ENCODE results near the gene LRRC23. TPM values are rescaled to one million over a fixed set of nuclear protein-coding genes. Genes with fewer than 3 reads are reported as not detected.
A peak's percentile ranks its signal among the peaks of the same experiment; 100 is the strongest.

The LRRC23 gene
- total RNA-seq, 4 donors from 2014 or later: 8.8 to 16.6 (median 13.6) TPM

DNA sequence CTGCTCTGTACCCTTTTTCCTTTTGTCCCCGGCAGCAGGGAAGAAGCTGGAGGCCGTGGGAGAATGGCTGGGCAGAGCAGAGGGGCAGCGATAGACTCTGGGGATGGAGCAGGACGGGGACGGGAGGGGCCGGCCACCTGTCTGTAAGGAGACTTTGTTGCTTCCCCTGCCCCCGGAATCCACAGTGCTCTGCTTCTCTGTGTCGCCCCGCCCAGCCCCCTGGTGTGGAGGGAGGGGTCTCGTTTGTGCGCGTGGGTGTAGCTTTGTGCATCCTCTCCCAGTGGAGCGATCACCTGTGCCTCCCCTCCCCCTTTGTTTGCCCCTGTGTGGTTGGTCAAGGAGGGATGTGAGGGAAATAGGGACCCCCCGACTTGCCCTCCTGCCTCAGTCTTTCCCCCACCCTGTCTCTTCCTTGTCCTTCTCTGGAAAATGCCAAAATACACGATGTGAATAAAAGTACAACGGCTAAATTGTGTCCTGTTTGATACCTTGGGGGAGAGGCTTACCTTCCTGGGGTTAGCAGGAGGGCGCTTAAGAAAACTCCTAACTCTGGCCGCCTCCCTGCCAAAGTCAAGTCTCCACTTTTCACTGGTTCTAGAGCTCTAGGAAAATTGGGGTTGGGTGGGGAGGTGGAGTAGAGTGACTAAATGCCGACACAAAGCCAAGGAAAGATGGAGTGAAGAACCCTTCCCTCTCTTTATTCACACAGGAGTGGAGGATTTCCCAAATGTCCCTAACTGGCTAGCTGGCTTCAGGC is 38.3 kb upstream of the LRRC23 start:
- no peaks in the 10 kb centered on the region for H3K9me3 ChIP-seq
- H3K4me3 ChIP-seq: peak overlapping the region; percentile 64 to 99
- peak overlapping the region; percentile 86 to 99 (median 98) for H3K27ac ChIP-seq
- no peak for ATAC-seq
- TF ChIP-seq EP300 (IDR thresholded peaks at IDR 0.05) (no peak), POLR2AphosphoS5 (IDR thresholded peaks at IDR 0.05) (no peak), POLR2A (IDR thresholded peaks at IDR 0.05) (no peak)
- TF ChIP-seq, protein P1, sequence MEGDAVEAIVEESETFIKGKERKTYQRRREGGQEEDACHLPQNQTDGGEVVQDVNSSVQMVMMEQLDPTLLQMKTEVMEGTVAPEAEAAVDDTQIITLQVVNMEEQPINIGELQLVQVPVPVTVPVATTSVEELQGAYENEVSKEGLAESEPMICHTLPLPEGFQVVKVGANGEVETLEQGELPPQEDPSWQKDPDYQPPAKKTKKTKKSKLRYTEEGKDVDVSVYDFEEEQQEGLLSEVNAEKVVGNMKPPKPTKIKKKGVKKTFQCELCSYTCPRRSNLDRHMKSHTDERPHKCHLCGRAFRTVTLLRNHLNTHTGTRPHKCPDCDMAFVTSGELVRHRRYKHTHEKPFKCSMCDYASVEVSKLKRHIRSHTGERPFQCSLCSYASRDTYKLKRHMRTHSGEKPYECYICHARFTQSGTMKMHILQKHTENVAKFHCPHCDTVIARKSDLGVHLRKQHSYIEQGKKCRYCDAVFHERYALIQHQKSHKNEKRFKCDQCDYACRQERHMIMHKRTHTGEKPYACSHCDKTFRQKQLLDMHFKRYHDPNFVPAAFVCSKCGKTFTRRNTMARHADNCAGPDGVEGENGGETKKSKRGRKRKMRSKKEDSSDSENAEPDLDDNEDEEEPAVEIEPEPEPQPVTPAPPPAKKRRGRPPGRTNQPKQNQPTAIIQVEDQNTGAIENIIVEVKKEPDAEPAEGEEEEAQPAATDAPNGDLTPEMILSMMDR (IDR thresholded peaks at IDR 0.05): no peak
- peaks cover 0 to 77% of the 10 kb centered on the region in 2 donors for H3K36me3 ChIP-seq
- 55 to 56% methylated on average over 5 of the region's 19 CpGs for WGBS, 2 donors (ENCODE audit: low coverage in 1 of 2)
- H3K4me1 ChIP-seq: peaks cover 0 to 43% (median 27%) of the 10 kb centered on the region in 3 donors
- H3K27me3 ChIP-seq: no peaks in the 10 kb centered on the region

DNA sequence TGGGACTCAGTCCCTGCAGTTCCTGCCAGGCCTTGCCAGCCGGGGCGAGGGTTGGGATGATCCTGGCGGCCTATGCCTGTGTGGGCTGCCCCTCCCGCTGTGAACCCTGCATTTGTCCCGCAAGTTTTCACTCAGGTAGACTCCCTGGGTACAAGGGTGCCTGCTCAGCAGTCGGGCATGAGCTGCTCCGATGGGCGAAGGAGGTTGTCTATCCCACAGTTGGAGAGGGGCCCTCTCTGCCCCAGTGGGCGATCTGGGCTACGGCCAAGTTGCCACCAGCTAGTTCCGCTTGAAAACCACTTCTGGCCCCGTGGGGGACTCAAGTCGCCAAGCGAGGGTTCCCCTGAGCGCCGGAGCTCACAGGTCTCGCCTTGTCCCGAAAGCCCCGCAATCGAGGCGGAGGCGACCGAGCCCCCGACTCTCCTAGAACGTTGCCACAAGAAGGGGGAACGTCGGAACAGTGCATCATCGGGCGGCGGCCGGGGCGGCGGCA is 37.7 kb upstream of the LRRC23 start:
- Histone ChIP-seq H3K27ac (peak overlapping the region; percentile 86 to 99 (median 98)), H3K27me3 (no peaks in the 10 kb centered on the region), H3K36me3 (peaks cover 0 to 73% of the 10 kb centered on the region in 2 donors), H3K4me1 (peaks cover 0 to 49% (median 33%) of the 10 kb centered on the region in 3 donors), H3K4me3 (peak overlapping the region; percentile 64 to 99), H3K9me3 (no peaks in the 10 kb centered on the region)
- peak; percentile 28 for ATAC-seq
- 0% methylated on average over 1 of the region's 33 CpGs; no CpG with 5 or more reads in 1 of the 2 donors for WGBS, 2 donors (ENCODE audit: low coverage in 1 of 2)
- TF ChIP-seq, protein P1 (IDR thresholded peaks at IDR 0.05): peak in 1 of 4 experiments; percentile 12
- no peak for TF ChIP-seq POLR2A (IDR thresholded peaks at IDR 0.05)

DNA sequence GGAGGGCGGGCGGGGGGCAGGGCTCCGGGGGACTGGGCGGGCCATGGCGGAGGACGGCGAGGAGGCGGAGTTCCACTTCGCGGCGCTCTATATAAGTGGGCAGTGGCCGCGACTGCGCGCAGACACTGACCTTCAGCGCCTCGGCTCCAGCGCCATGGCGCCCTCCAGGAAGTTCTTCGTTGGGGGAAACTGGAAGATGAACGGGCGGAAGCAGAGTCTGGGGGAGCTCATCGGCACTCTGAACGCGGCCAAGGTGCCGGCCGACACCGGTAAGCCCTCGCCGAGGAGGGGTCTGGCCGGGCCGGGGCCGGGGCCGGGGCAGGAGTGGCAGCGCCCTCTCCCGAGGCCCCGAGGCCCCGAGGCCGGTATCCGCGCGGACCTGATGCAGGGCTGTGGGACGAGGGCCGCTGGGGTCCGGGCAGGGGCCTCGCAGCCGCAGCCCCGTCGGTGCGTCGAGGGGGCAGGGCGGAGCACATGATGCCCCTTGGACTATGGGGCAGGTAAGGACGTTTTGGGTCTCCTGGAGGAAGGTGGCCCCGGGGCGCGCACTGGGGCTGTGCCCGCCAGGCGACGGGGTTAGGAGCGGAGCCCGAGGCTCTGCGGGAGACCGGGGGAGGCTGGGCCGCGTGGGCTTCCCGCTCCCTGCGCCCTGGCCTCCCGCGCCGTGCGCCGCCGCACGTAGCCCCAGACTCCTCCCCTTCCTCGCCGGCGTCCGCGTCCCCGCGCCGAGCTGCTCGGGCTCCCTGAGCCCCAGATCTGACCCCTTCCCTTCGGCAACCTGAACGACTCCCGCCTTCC is 37.0 kb upstream of the LRRC23 start, which contains the start of gene TPI1:
TPI1 (plus strand) TSS at position 119 of the 798 bp plus-strand sequence; CDS start at position 155, 36 bp downstream.
- peak within 1 kb of the TSS; percentile 86 to 99 (median 98) for H3K27ac ChIP-seq
- 0% methylated on average over 3 of the region's 86 CpGs; no CpG with 5 or more reads in 1 of the 2 donors for WGBS, 2 donors (ENCODE audit: low coverage in 1 of 2)
- TF ChIP-seq POLR2A (IDR thresholded peaks at IDR 0.05) (peak; percentile 98 to 99), EP300 (IDR thresholded peaks at IDR 0.05) (no peak), POLR2AphosphoS5 (IDR thresholded peaks at IDR 0.05) (peak; percentile 99)
- TF ChIP-seq, protein P1 (IDR thresholded peaks at IDR 0.05): no peak
- ATAC-seq: peak; percentile 88
- peaks cover 0 to 67% of the 10 kb centered on the region in 2 donors for H3K36me3 ChIP-seq
- H3K27me3 ChIP-seq: no peaks in the 10 kb centered on the region
- peaks cover 0 to 56% (median 36%) of the 10 kb centered on the region in 3 donors for H3K4me1 ChIP-seq
- no peaks in the 10 kb centered on the region for H3K9me3 ChIP-seq
- H3K4me3 ChIP-seq: peak within 1 kb of the TSS; percentile 64 to 99

DNA sequence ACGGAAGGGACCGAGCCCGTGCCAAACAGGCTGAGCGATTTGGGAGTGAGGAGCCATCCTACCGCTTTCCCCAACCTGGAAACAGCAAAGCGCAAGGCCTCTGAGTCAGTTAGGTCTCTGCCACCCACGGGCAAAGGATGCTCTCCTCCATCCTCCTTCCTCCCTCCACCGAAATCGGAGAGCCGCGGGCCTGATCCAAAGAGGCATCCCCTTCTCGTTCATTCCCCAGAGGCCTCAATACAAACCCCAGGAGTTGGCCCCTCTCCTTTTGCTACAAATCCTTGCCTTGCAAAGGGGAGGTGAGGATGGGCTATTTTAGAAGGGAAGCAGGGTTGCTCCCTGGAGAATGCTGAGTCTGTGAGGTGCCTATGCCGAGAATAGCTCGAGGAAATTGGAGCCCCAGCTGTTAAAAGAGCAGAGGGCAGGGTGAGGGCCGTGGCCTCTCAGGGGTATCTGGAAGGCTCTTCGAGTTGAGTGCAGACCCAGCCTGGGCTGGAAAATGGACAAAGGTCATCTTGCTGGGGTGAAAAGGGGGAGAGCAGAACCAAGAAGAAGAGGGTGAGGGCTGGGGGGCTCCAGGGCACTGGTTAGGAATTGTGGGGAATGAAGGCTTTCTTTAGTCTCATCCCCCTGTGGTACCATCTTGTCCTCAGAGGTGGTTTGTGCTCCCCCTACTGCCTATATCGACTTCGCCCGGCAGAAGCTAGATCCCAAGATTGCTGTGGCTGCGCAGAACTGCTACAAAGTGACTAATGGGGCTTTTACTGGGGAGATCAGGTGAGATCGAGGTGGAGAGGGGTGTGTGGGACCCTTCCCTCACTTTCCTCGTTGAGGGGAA is 36.2 kb upstream of the LRRC23 start:
- 5 to 8% methylated on average over 2 to 16 of the region's 22 CpGs for WGBS, 2 donors (ENCODE audit: low coverage in 1 of 2)
- TF ChIP-seq POLR2AphosphoS5 (IDR thresholded peaks at IDR 0.05): no peak
- peaks cover 0 to 58% (median 36%) of the 10 kb centered on the region in 3 donors for H3K4me1 ChIP-seq
- H3K36me3 ChIP-seq: peaks cover 0 to 58% of the 10 kb centered on the region in 2 donors
- no peaks in the 10 kb centered on the region for H3K9me3 ChIP-seq
- no peak for ATAC-seq
- peak overlapping the region; percentile 64 to 99 for H3K4me3 ChIP-seq
- no peaks in the 10 kb centered on the region for H3K27me3 ChIP-seq
- peak overlapping the region; percentile 86 to 99 (median 98) for H3K27ac ChIP-seq
